HEK293 (cell line): ENCODE results near the gene HOXB8.

Experiments
- EGR2 ChIP-seq: fragments of 450-650 bp; formaldehyde crosslinking; IDR thresholded peaks from 2 replicates; pipeline ENCODE4 v1.5.1; 2016; ENCODE audit warnings: low read depth, missing biosample characterization, missing genetic modification characterization
- GLI2 ChIP-seq: fragments of 450-650 bp; formaldehyde crosslinking; IDR thresholded peaks from 2 replicates; pipeline ENCODE4; 2017; ENCODE audit warnings: missing biosample characterization, missing genetic modification characterization, low read depth, borderline replicate concordance
- KLF17 ChIP-seq: fragments of 450-650 bp; formaldehyde crosslinking; IDR thresholded peaks from 2 replicates; pipeline ENCODE4 v1.5.1; 2016; ENCODE audit warnings: missing biosample characterization, missing genetic modification characterization
- MEIS1 ChIP-seq: sonication (generic); formaldehyde crosslinking; IDR thresholded peaks from 2 replicates; pipeline ENCODE4 v1.8.1; 2022; ENCODE audit warnings: missing genetic modification reagents, mild to moderate bottlenecking, borderline replicate concordance
- OSR2 ChIP-seq: fragments of 450-650 bp; formaldehyde crosslinking; IDR thresholded peaks from 2 replicates; pipeline ENCODE4 v1.5.1; 2016; ENCODE audit warnings: missing biosample characterization, missing genetic modification characterization
- PATZ1 ChIP-seq: fragments of 450-650 bp; formaldehyde crosslinking; IDR thresholded peaks from 2 replicates; pipeline ENCODE4 v1.5.1; 2016; ENCODE audit warnings: missing biosample characterization, missing genetic modification characterization
- REPIN1 ChIP-seq: fragments of 450-650 bp; formaldehyde crosslinking; IDR thresholded peaks from 2 replicates; pipeline ENCODE4 v1.5.1; 2017; ENCODE audit warnings: missing biosample characterization, missing genetic modification characterization, low read depth
- YY2 ChIP-seq: fragments of 450-650 bp; formaldehyde crosslinking; IDR thresholded peaks from 2 replicates; pipeline ENCODE4 v1.5.1; 2016; ENCODE audit warnings: missing biosample characterization, missing genetic modification characterization
- ZBTB21 ChIP-seq: fragments of 450-650 bp; formaldehyde crosslinking; IDR thresholded peaks from 2 replicates; pipeline ENCODE4 v1.5.1; 2017; ENCODE audit warnings: missing biosample characterization, missing genetic modification characterization
- ZEB2 ChIP-seq: fragments of 450-650 bp; formaldehyde crosslinking; IDR thresholded peaks from 2 replicates; pipeline ENCODE4 v1.5.1; 2016; ENCODE audit warnings: missing biosample characterization, missing genetic modification characterization
- ZIC2 ChIP-seq: fragments of 450-650 bp; formaldehyde crosslinking; IDR thresholded peaks from 2 replicates; pipeline ENCODE4 v1.5.1; 2016; ENCODE audit warnings: missing biosample characterization, missing genetic modification characterization
- ZNF148 ChIP-seq: fragments of 450-650 bp; formaldehyde crosslinking; IDR thresholded peaks from 2 replicates; pipeline ENCODE4 v1.5.0; 2017; ENCODE audit warnings: missing biosample characterization, missing genetic modification characterization, borderline replicate concordance
- ZNF157 ChIP-seq: fragments of 450-650 bp; formaldehyde crosslinking; IDR thresholded peaks from 2 replicates; pipeline ENCODE4 v1.5.1; 2016; ENCODE audit warnings: missing biosample characterization, missing genetic modification characterization
- ZNF175 ChIP-seq: fragments of 450-650 bp; formaldehyde crosslinking; IDR thresholded peaks from 2 replicates; pipeline ENCODE4 v1.5.1; 2016; ENCODE audit warnings: missing biosample characterization, missing genetic modification characterization
- ZNF214 ChIP-seq: fragments of 450-650 bp; formaldehyde crosslinking; IDR thresholded peaks from 2 replicates; pipeline ENCODE4 v1.5.1; 2017; ENCODE audit warnings: missing biosample characterization, mild to moderate bottlenecking, missing genetic modification characterization, borderline replicate concordance
- ZNF221 ChIP-seq: fragments of 450-650 bp; formaldehyde crosslinking; IDR thresholded peaks from 2 replicates; pipeline ENCODE4 v1.5.1; 2017; ENCODE audit warnings: missing biosample characterization, missing genetic modification characterization, borderline replicate concordance
- ZNF23 ChIP-seq: fragments of 450-650 bp; formaldehyde crosslinking; IDR thresholded peaks from 2 replicates; pipeline ENCODE4 v1.5.1; 2016; ENCODE audit warnings: missing biosample characterization, missing genetic modification characterization, borderline replicate concordance
- ZNF394 ChIP-seq: fragments of 450-650 bp; formaldehyde crosslinking; IDR thresholded peaks from 2 replicates; pipeline ENCODE4 v1.5.1; 2016; ENCODE audit warnings: missing biosample characterization, missing genetic modification characterization, mild to moderate bottlenecking, moderate library complexity, borderline replicate concordance
- ZNF585B ChIP-seq: fragments of 450-650 bp; formaldehyde crosslinking; IDR thresholded peaks from 2 replicates; pipeline ENCODE4 v1.5.1; 2016; ENCODE audit warnings: missing biosample characterization, missing genetic modification characterization
- ZNF777 ChIP-seq: fragments of 450-650 bp; formaldehyde crosslinking; IDR thresholded peaks from 2 replicates; pipeline ENCODE4 v1.5.1; 2017; ENCODE audit warnings: missing biosample characterization, missing genetic modification characterization, borderline replicate concordance
- ZSCAN30 ChIP-seq: fragments of 450-650 bp; IDR thresholded peaks from 2 replicates; pipeline ENCODE4 v1.5.1; 2018; ENCODE audit warnings: missing biosample characterization, mild to moderate bottlenecking, missing genetic modification characterization, moderate library complexity
- TF ChIP-seq, protein P1 (sequence below): fragments of 450-650 bp; formaldehyde crosslinking; IDR thresholded peaks from 2 replicates; pipeline ENCODE4 v1.5.1; 2016; ENCODE audit warnings: missing biosample characterization, missing genetic modification characterization
- TF ChIP-seq, protein P2 (sequence below): fragments of 450-650 bp; formaldehyde crosslinking; IDR thresholded peaks from 2 replicates; pipeline ENCODE4 v1.5.1; 2016; ENCODE audit warnings: missing biosample characterization, missing genetic modification characterization
- TF ChIP-seq, protein P3 (sequence below): fragments of 450-650 bp; formaldehyde crosslinking; IDR thresholded peaks from 2 replicates; pipeline ENCODE4 v1.5.1; 2016; ENCODE audit warnings: missing biosample characterization, missing genetic modification characterization
- TF ChIP-seq, protein P4 (sequence below): fragments of 450-650 bp; formaldehyde crosslinking; IDR thresholded peaks from 2 replicates; pipeline ENCODE4 v1.5.1; 2016; ENCODE audit warnings: missing biosample characterization, missing genetic modification characterization, borderline replicate concordance

The HOXB8 gene

GRCh38 chr17:48636177-48637018, 21.3 kb upstream of the HOXB8 start (continued):
- TF ChIP-seq, protein P1, sequence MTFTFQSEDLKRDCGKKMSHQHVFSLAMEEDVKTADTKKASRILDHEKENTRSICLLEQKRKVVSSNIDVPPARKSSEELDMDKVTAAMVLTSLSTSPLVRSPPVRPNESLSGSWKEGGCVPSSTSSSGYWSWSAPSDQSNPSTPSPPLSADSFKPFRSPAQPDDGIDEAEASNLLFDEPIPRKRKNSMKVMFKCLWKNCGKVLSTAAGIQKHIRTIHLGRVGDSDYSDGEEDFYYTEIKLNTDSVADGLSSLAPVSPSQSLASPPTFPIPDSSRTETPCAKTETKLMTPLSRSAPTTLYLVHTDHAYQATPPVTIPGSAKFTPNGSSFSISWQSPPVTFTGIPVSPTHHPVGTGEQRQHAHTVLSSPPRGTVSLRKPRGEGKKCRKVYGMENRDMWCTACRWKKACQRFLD (tag by site-specific recombination) = no peak
- TF ChIP-seq ZNF175 (tag by site-specific recombination) (no peak), ZNF157 (tag by site-specific recombination) (no peak), YY2 (tag by site-specific recombination) (no peak), ZNF221 (tag by site-specific recombination) (no peak), KLF17 (no peak), REPIN1 (tag by site-specific recombination) (no peak), ZNF23 (tag by site-specific recombination) (no peak), ZEB2 (tag by site-specific recombination) (0 out of 2 replicates have a peak, but pooled peaks have one; percentile 36), EGR2 (tag by site-specific recombination) (no peak), ZSCAN30 (tag by site-specific recombination) (no peak), GLI2 (tag by site-specific recombination) (no peak), ZNF585B (tag by site-specific recombination) (no peak), ZIC2 (no peak), ZBTB21 (tag by site-specific recombination) (no peak), PATZ1 (peak; percentile 49; the same call in 1 of the 2 replicates), MEIS1 (CRISPR knock-in tag) (no peak), OSR2 (tag by site-specific recombination) (no peak), ZNF777 (no peak), ZNF214 (no peak), ZNF394 (tag by site-specific recombination) (no peak; the same call in 1 of the 2 replicates), ZNF148 (tag by site-specific recombination) (no peak)
- TF ChIP-seq, protein P2, sequence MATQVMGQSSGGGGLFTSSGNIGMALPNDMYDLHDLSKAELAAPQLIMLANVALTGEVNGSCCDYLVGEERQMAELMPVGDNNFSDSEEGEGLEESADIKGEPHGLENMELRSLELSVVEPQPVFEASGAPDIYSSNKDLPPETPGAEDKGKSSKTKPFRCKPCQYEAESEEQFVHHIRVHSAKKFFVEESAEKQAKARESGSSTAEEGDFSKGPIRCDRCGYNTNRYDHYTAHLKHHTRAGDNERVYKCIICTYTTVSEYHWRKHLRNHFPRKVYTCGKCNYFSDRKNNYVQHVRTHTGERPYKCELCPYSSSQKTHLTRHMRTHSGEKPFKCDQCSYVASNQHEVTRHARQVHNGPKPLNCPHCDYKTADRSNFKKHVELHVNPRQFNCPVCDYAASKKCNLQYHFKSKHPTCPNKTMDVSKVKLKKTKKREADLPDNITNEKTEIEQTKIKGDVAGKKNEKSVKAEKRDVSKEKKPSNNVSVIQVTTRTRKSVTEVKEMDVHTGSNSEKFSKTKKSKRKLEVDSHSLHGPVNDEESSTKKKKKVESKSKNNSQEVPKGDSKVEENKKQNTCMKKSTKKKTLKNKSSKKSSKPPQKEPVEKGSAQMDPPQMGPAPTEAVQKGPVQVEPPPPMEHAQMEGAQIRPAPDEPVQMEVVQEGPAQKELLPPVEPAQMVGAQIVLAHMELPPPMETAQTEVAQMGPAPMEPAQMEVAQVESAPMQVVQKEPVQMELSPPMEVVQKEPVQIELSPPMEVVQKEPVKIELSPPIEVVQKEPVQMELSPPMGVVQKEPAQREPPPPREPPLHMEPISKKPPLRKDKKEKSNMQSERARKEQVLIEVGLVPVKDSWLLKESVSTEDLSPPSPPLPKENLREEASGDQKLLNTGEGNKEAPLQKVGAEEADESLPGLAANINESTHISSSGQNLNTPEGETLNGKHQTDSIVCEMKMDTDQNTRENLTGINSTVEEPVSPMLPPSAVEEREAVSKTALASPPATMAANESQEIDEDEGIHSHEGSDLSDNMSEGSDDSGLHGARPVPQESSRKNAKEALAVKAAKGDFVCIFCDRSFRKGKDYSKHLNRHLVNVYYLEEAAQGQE = no peak
- TF ChIP-seq, protein P3, sequence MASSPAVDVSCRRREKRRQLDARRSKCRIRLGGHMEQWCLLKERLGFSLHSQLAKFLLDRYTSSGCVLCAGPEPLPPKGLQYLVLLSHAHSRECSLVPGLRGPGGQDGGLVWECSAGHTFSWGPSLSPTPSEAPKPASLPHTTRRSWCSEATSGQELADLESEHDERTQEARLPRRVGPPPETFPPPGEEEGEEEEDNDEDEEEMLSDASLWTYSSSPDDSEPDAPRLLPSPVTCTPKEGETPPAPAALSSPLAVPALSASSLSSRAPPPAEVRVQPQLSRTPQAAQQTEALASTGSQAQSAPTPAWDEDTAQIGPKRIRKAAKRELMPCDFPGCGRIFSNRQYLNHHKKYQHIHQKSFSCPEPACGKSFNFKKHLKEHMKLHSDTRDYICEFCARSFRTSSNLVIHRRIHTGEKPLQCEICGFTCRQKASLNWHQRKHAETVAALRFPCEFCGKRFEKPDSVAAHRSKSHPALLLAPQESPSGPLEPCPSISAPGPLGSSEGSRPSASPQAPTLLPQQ (tag by site-specific recombination) = no peak
- TF ChIP-seq, protein P4, sequence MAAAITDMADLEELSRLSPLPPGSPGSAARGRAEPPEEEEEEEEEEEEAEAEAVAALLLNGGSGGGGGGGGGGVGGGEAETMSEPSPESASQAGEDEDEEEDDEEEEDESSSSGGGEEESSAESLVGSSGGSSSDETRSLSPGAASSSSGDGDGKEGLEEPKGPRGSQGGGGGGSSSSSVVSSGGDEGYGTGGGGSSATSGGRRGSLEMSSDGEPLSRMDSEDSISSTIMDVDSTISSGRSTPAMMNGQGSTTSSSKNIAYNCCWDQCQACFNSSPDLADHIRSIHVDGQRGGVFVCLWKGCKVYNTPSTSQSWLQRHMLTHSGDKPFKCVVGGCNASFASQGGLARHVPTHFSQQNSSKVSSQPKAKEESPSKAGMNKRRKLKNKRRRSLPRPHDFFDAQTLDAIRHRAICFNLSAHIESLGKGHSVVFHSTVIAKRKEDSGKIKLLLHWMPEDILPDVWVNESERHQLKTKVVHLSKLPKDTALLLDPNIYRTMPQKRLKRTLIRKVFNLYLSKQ (tag by site-specific recombination) = no peak
